ENCODE measurements around the gene BHLHE23.

BHLHE23 gene

DNA sequence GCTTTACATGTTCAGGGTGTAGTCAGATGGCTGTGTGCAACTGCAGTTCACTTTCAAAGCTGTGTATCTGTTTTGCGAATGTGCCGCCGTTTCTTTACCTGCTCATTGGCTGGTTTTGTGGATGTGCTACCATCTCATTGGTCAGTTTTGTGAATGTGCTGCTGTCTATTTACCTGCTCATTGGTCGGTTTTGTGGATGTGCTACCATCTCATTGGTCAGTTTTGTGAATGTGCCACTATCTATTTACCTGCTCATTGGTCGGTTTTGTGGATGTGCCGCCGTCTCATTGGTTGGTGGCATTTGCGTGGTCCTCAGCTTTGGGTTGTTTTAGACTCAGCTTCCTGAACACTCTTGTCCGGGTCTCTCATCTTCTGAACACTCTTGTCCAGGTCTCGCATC is 40.5 kb upstream of the BHLHE23 start:
- Histone ChIP-seq H3K9ac (no peak overlapping the region), H3K27me3 (ENCODE audit: control insufficient read depth, insufficient read depth, low read length) (no peaks in the 10 kb centered on the region), H3K36me3 (ENCODE audit: control insufficient read depth, insufficient read depth, low read length) (no peaks in the 10 kb centered on the region), H2AFZ (no peak overlapping the region), H3K9me3 (ENCODE audit: control insufficient read depth, low read length) (no peaks in the 10 kb centered on the region), H3K4me1 (no peaks in the 10 kb centered on the region), H3K4me3 (ENCODE audit: low read depth, low read length) (no peak overlapping the region), H3K79me2 (no peaks in the 10 kb centered on the region), H3K27ac (no peak overlapping the region), H3K4me2 (ENCODE audit: low read length) (no peak overlapping the region)
- TF ChIP-seq, protein P1, sequence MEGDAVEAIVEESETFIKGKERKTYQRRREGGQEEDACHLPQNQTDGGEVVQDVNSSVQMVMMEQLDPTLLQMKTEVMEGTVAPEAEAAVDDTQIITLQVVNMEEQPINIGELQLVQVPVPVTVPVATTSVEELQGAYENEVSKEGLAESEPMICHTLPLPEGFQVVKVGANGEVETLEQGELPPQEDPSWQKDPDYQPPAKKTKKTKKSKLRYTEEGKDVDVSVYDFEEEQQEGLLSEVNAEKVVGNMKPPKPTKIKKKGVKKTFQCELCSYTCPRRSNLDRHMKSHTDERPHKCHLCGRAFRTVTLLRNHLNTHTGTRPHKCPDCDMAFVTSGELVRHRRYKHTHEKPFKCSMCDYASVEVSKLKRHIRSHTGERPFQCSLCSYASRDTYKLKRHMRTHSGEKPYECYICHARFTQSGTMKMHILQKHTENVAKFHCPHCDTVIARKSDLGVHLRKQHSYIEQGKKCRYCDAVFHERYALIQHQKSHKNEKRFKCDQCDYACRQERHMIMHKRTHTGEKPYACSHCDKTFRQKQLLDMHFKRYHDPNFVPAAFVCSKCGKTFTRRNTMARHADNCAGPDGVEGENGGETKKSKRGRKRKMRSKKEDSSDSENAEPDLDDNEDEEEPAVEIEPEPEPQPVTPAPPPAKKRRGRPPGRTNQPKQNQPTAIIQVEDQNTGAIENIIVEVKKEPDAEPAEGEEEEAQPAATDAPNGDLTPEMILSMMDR (IDR thresholded peaks at IDR 0.05), result no peak

DNA sequence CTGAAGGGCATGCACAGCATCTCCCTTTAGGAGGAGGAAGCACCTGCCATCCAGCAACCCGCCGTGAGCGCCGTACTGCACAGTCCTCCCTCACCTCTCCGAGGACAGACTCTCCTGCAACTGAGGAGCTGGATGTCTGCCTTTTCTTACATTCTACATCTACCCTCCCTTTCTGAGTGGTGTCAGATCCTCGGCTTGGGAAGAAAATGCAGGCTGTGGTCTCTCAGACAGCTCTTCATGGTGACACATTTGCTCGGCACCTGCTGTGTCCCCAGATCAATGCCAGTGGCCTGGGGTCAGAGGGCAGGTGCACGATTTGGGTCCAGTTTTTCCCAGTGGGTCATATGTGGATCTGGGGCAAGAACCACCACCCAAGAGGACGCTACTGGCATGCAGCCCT is 40.1 kb upstream of the BHLHE23 start:
- H3K4me3 ChIP-seq (ENCODE audit: low read depth, low read length), result no peak overlapping the region
- no peak overlapping the region for H3K27ac ChIP-seq
- no peaks in the 10 kb centered on the region for H3K79me2 ChIP-seq
- TF ChIP-seq, protein P1 (IDR thresholded peaks at IDR 0.05), result no peak
- H3K36me3 ChIP-seq (ENCODE audit: control insufficient read depth, insufficient read depth, low read length), result no peaks in the 10 kb centered on the region
- no peak overlapping the region for H3K9ac ChIP-seq
- no peaks in the 10 kb centered on the region for H3K27me3 ChIP-seq (ENCODE audit: control insufficient read depth, insufficient read depth, low read length)
- H3K9me3 ChIP-seq (ENCODE audit: control insufficient read depth, low read length), result no peaks in the 10 kb centered on the region
- H3K4me1 ChIP-seq, result no peaks in the 10 kb centered on the region
- H2AFZ ChIP-seq, result no peak overlapping the region
- no peak overlapping the region for H3K4me2 ChIP-seq (ENCODE audit: low read length)

DNA sequence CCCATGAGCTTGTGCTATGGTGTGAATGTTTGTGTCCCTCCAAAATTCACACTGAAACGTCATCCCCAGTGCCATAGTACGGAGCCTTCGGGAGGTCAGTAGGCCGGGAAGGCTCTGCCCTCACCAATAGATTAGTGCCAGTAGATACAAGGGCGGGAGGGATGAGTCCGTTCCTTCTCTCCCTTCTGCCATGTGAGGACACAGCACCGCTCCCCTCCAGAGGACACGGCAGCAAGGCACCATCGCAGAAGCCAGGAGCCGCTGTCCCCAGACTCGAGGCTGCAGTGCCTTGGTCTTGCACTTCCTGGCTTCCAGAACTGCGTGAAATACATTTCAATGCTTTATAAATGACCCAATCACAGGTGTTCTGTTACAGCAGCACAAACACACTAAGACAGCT is 39.2 kb upstream of the BHLHE23 start:
- no peak overlapping the region for H2AFZ ChIP-seq
- H3K79me2 ChIP-seq, result no peaks in the 10 kb centered on the region
- no peak overlapping the region for H3K9ac ChIP-seq
- H3K27me3 ChIP-seq (ENCODE audit: control insufficient read depth, insufficient read depth, low read length), result no peaks in the 10 kb centered on the region
- H3K36me3 ChIP-seq (ENCODE audit: control insufficient read depth, insufficient read depth, low read length), result no peaks in the 10 kb centered on the region
- H3K4me2 ChIP-seq (ENCODE audit: low read length), result no peak overlapping the region
- no peak overlapping the region for H3K4me3 ChIP-seq (ENCODE audit: low read depth, low read length)
- TF ChIP-seq, protein P1 (IDR thresholded peaks at IDR 0.05), result no peak
- H3K9me3 ChIP-seq (ENCODE audit: control insufficient read depth, low read length), result no peaks in the 10 kb centered on the region
- H3K27ac ChIP-seq, result no peak overlapping the region
- no peaks in the 10 kb centered on the region for H3K4me1 ChIP-seq

DNA sequence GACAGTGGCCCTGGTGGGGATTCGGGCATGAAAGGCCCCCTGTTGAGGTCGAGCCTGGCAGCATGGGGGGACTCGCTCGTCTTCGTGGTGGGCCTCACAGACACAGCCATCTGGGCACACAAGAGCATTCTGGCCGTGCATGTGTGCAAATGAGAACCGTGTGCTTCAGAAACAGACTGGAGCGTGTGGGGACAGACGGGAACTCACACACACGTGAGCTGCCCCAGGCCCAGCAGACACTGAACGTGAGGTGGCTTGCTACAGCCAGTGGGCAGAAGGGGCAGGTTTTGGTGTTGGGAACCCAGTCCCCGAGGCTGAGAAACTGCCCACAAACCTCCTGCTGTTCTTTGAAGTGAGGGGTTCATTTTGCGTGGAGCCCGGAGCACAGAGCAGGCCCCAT is 38.6 kb upstream of the BHLHE23 start:
- H3K9ac ChIP-seq, result no peak overlapping the region
- H3K4me3 ChIP-seq (ENCODE audit: low read depth, low read length), result no peak overlapping the region
- TF ChIP-seq, protein P1 (IDR thresholded peaks at IDR 0.05), result no peak

DNA sequence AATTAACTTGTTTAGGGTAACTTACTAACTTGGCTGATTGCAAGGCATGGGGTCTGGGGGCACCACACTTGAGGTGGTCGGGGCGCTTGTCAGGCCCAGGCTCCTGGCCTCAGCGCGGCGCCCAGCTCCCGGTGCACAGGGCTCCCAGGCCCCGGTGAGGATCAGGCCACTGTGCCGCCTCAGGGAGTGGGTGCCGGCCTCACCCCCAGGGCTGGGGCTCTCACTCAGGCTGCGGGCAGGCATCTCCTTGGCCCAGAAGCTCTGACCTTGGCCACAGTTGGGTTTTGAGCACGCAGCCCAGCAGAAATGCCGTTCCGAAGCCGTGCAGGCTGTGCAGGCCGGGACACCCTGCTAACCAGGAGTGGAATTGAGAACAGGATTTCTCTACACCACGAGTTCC is 37.8 kb upstream of the BHLHE23 start:
- no peak overlapping the region for H3K27ac ChIP-seq
- H3K4me3 ChIP-seq (ENCODE audit: low read depth, low read length), result no peak overlapping the region
- H3K79me2 ChIP-seq, result no peaks in the 10 kb centered on the region
- no peaks in the 10 kb centered on the region for H3K36me3 ChIP-seq (ENCODE audit: control insufficient read depth, insufficient read depth, low read length)
- TF ChIP-seq, protein P1 (IDR thresholded peaks at IDR 0.05), result no peak
- H3K4me2 ChIP-seq (ENCODE audit: low read length), result no peak overlapping the region
- no peaks in the 10 kb centered on the region for H3K4me1 ChIP-seq
- no peaks in the 10 kb centered on the region for H3K9me3 ChIP-seq (ENCODE audit: control insufficient read depth, low read length)
- H3K27me3 ChIP-seq (ENCODE audit: control insufficient read depth, insufficient read depth, low read length), result no peaks in the 10 kb centered on the region
- no peak overlapping the region for H3K9ac ChIP-seq
- no peak overlapping the region for H2AFZ ChIP-seq

More for the DNA sequence above, 38.6 kb upstream of the BHLHE23 start:
- Histone ChIP-seq H3K4me2 (ENCODE audit: low read length) (no peak overlapping the region), H3K27ac (no peak overlapping the region), H3K79me2 (no peaks in the 10 kb centered on the region), H2AFZ (no peak overlapping the region), H3K36me3 (ENCODE audit: control insufficient read depth, insufficient read depth, low read length) (no peaks in the 10 kb centered on the region), H3K4me1 (no peaks in the 10 kb centered on the region), H3K27me3 (ENCODE audit: control insufficient read depth, insufficient read depth, low read length) (no peaks in the 10 kb centered on the region), H3K9me3 (ENCODE audit: control insufficient read depth, low read length) (no peaks in the 10 kb centered on the region)
